H9 (cell line): ENCODE results near the gene BIN1. TPM values are rescaled to one million over a fixed set of nuclear protein-coding genes. Genes with fewer than 3 reads are reported as not detected.
A peak's percentile ranks its signal among the peaks of the same experiment; 100 is the strongest.

Experiments used
- DNase-seq: peaks from one replicate; pipeline ENCODE4 v3.0.0-alpha.2; 2017
- H2AFZ ChIP-seq: one replicate; pipeline ENCODE4 v1.6.1; 2013; ENCODE audit warnings: mild to moderate bottlenecking, low read length, control low read depth, moderate library complexity
- H2AK5ac ChIP-seq: 2 replicates; pipeline ENCODE4 v1.6.1; 2013; ENCODE audit warnings: low read length, control low read depth, mixed read lengths; ENCODE audit not compliant: insufficient read length
- H2BK120ac ChIP-seq: one replicate; pipeline ENCODE4 v1.6.1; 2013; ENCODE audit warnings: low read depth, mild to moderate bottlenecking, low read length, control low read depth, inconsistent platforms; ENCODE audit not compliant: poor library complexity, severe bottlenecking
- H2BK12ac ChIP-seq: 2 replicates; pipeline ENCODE4 v1.6.1; 2013; ENCODE audit warnings: low read length, control low read depth, mixed read lengths, low read depth; ENCODE audit not compliant: insufficient read length
- H2BK15ac ChIP-seq: 2 replicates; pipeline ENCODE4 v1.6.1; 2013; ENCODE audit warnings: low read depth, low read length, control low read depth
- H2BK20ac ChIP-seq: one replicate; pipeline ENCODE4 v1.6.1; 2013; ENCODE audit warnings: low read depth, mild to moderate bottlenecking, low read length, control low read depth, inconsistent platforms; ENCODE audit not compliant: poor library complexity, severe bottlenecking
- H2BK5ac ChIP-seq: 2 replicates; pipeline ENCODE4 v1.6.1; 2013; ENCODE audit warnings: low read length, control low read depth, mixed read lengths; ENCODE audit not compliant: insufficient read length
- H3K14ac ChIP-seq: 2 replicates; pipeline ENCODE4 v1.6.1; 2013; ENCODE audit warnings: low read length, control low read depth; ENCODE audit not compliant: insufficient read depth
- H3K18ac ChIP-seq: 2 replicates; pipeline ENCODE4 v1.6.1; 2013; ENCODE audit warnings: low read depth, mild to moderate bottlenecking, mixed read lengths, low read length, control low read depth; ENCODE audit not compliant: insufficient read length
- H3K23ac ChIP-seq: 2 replicates; pipeline ENCODE4 v1.6.1; 2013; ENCODE audit warnings: low read length, control low read depth, mixed read lengths, low read depth; ENCODE audit not compliant: insufficient read length
- H3K23me2 ChIP-seq: 2 replicates; pipeline ENCODE4 v1.6.1; 2013; ENCODE audit warnings: low read depth, mild to moderate bottlenecking, mixed read lengths, low read length, control low read depth; ENCODE audit not compliant: insufficient read length, poor library complexity, severe bottlenecking
- H3K27ac ChIP-seq: 2 replicates; pipeline ENCODE4 v1.5.1; 2013; ENCODE audit warnings: low read length, control low read depth, mixed read lengths, low read depth; ENCODE audit not compliant: insufficient read length
- H3K27me3 ChIP-seq: 2 replicates; pipeline ENCODE4 v1.6.1; 2013; ENCODE audit warnings: low read length, control low read depth, inconsistent platforms; ENCODE audit not compliant: insufficient read depth
- H3K4ac ChIP-seq: 2 replicates; pipeline ENCODE4 v1.6.1; 2013; ENCODE audit warnings: low read depth, mild to moderate bottlenecking, control low read depth, inconsistent platforms, low read length, moderate library complexity
- H3K4me1 ChIP-seq: 2 replicates; pipeline ENCODE4 v1.6.1; 2013; ENCODE audit warnings: low read length, control low read depth, inconsistent platforms; ENCODE audit not compliant: insufficient read depth
- H3K4me2 ChIP-seq: 2 replicates; pipeline ENCODE4 v1.6.1; 2013; ENCODE audit warnings: low read length, control low read depth, mixed read lengths; ENCODE audit not compliant: insufficient read length, insufficient read depth
- H3K56ac ChIP-seq: 2 replicates; pipeline ENCODE4 v1.6.1; 2013; ENCODE audit warnings: low read depth, mild to moderate bottlenecking, mixed read lengths, low read length, control low read depth; ENCODE audit not compliant: insufficient read length
- H3K79me1 ChIP-seq: 2 replicates; pipeline ENCODE4 v1.6.1; 2013; ENCODE audit warnings: low read depth, mild to moderate bottlenecking, moderate library complexity, low read length, control low read depth, inconsistent platforms; ENCODE audit not compliant: insufficient read depth, poor library complexity, severe bottlenecking
- H3K79me2 ChIP-seq: 2 replicates; pipeline ENCODE4 v1.6.1; 2013; ENCODE audit warnings: low read length, control low read depth, inconsistent platforms; ENCODE audit not compliant: insufficient read depth
- H3K9ac ChIP-seq: 2 replicates; pipeline ENCODE4 v1.6.1; 2013; ENCODE audit warnings: low read length, control low read depth, mixed read lengths; ENCODE audit not compliant: insufficient read length; ENCODE audit errors: extremely low read depth
- H3K9me3 ChIP-seq: one replicate; pipeline ENCODE4 v1.6.1; 2013; ENCODE audit warnings: low read depth, low read length, inconsistent platforms; ENCODE audit not compliant: control insufficient read depth
- H3T11ph ChIP-seq: one replicate; pipeline ENCODE4 v1.6.1; 2013; ENCODE audit warnings: mild to moderate bottlenecking, low read length, control low read depth, inconsistent platforms
- H4K20me1 ChIP-seq: one replicate; pipeline ENCODE4 v1.6.1; 2013; ENCODE audit not compliant: control insufficient read depth, insufficient read length, insufficient read depth
- H4K5ac ChIP-seq: 2 replicates; pipeline ENCODE4 v1.6.1; 2013; ENCODE audit warnings: low read depth, mild to moderate bottlenecking, mixed read lengths, low read length, control low read depth; ENCODE audit not compliant: insufficient read length
- H4K8ac ChIP-seq: replicated peaks from 2 replicates; pipeline ENCODE4 v1.6.1; 2013; ENCODE audit warnings: low read length, control low read depth, mixed read lengths, low read depth; ENCODE audit not compliant: insufficient read length
- H4K91ac ChIP-seq: 2 replicates; pipeline ENCODE4 v1.6.1; 2013; ENCODE audit warnings: low read depth, mild to moderate bottlenecking, moderate library complexity, mixed read lengths, low read length, control low read depth; ENCODE audit not compliant: insufficient read length
- H3K27ac Mint-ChIP-seq, 3 experiments: 2 replicates in 2 of 3; 3 replicates in 1 of 3; pipeline ENCODE4 v1.8.0; 2020 to 2021; ENCODE audit warnings: mixed read lengths in 3 of 3, mild to moderate bottlenecking in 1 of 3, moderate library complexity in 1 of 3
- H3K27me3 Mint-ChIP-seq: 2 replicates; pipeline ENCODE4 v1.8.0; 2021; ENCODE audit warnings: low read depth, mild to moderate bottlenecking, moderate library complexity, mixed read lengths
- H3K36me3 Mint-ChIP-seq, 3 experiments: 2 replicates in 2 of 3; 3 replicates in 1 of 3; pipeline ENCODE4 v1.8.0; 2020 to 2021; ENCODE audit warnings: low read depth in 3 of 3, mixed read lengths in 3 of 3; ENCODE audit not compliant: insufficient read depth in 1 of 3
- H3K4me1 Mint-ChIP-seq, 2 experiments: 2 replicates each; pipeline ENCODE4 v1.8.0; 2020; ENCODE audit warnings: mixed read lengths in 2 of 2
- H3K4me3 Mint-ChIP-seq, 2 experiments: 2 replicates in 1 of 2; 3 replicates in 1 of 2; pipeline ENCODE4 v1.8.0; 2020 to 2021; ENCODE audit warnings: mild to moderate bottlenecking in 2 of 2, mixed read lengths in 2 of 2, moderate library complexity in 1 of 2
- H3K9me3 Mint-ChIP-seq, 2 experiments: 2 replicates in 1 of 2; 3 replicates in 1 of 2; pipeline ENCODE4 v1.8.0; 2020; ENCODE audit warnings: mild to moderate bottlenecking in 2 of 2, mixed read lengths in 2 of 2, moderate library complexity in 1 of 2
- CTCF ChIP-seq: fragments of 200-600 bp; sonication (generic); conservative IDR thresholded peaks from 3 replicates; pipeline ENCODE4 v1.8.0; 2021; ENCODE audit warnings: antibody characterized with exemption, mild to moderate bottlenecking
- WGBS: extraction: QIAGEN DNeasy Blood & Tissue Kit; methylation state at CpG from one replicate; pipeline ENCODE4 v1.1.7; 2013; ENCODE audit warnings: missing lambda C conversion rate, low lambda C conversion rate, mixed read lengths; ENCODE audit not compliant: insufficient read length; ENCODE audit errors: extremely low coverage; 5-methylcytosine and 5-hydroxymethylcytosine counted together
- total RNA-seq: library from RNA; stranded (reverse); gene quantifications from 2 replicates; pipeline ENCODE4 v1.2.1, GENCODE V29; 2021

The BIN1 gene
- total RNA-seq, 1 experiment from 2014 or later, result 32.0 TPM

DNA sequence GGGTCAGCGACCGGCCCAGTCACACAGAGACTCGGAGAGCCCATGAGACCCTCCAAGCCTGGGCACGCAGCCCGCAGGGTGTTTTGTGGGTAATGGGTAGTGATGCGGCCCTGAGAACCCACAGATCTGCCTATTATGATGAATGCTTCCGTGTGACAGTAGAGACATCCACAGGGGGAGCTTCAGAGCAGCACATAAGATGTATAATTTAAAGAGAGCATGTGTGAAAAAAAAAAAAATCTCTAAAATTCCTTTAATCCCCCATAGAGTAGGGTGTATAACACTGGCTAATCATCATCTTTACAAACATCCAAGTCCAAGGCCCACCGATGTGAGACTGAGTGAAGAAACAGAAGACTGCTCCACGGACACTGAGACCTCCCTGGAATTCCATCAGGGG is 34.6 kb downstream of the BIN1 start:
- Histone ChIP-seq H3K18ac (no peak overlapping the region), H2BK15ac (no peak overlapping the region)
- H3K9me3 Mint-ChIP-seq, result no peaks in the 10 kb centered on the region

More for the DNA sequence above, 34.6 kb downstream of the BIN1 start:
- peak overlapping the region in 2 of 3 experiments; percentile 22 to 48; a peak in 1 of 7 replicates for H3K27ac Mint-ChIP-seq
- no peak overlapping the region for H3K4me2 ChIP-seq
- H2BK5ac ChIP-seq, result no peak overlapping the region
- H3K9me3 ChIP-seq, result no peaks in the 10 kb centered on the region
- H4K91ac ChIP-seq, result no peak overlapping the region
- H4K5ac ChIP-seq, result no peak overlapping the region
- no peak overlapping the region for H3T11ph ChIP-seq
- no peak overlapping the region for H2BK12ac ChIP-seq
- H3K23ac ChIP-seq, result no peak overlapping the region
- H3K9ac ChIP-seq, result no peak overlapping the region
- H2BK120ac ChIP-seq, result no peak overlapping the region
- H3K79me1 ChIP-seq, result no peaks in the 10 kb centered on the region
- TF ChIP-seq CTCF, result no peak
- H2AK5ac ChIP-seq, result no peak overlapping the region
- no peak overlapping the region for H3K14ac ChIP-seq
- H4K8ac ChIP-seq, result no peak overlapping the region
- 0 out of 2 replicates have a peak, but pooled peaks cover 2% of the 10 kb centered on the region for H3K27me3 Mint-ChIP-seq
- H3K79me2 ChIP-seq, result no peaks in the 10 kb centered on the region
- WGBS, result no CpG with 5 or more reads among the region's 9 CpGs
- no peak overlapping the region for H2BK20ac ChIP-seq
- no peaks in the 10 kb centered on the region for H3K4me1 ChIP-seq
- H2AFZ ChIP-seq, result no peak overlapping the region
- H3K56ac ChIP-seq, result no peak overlapping the region
- no peak for DNase-seq
- H3K4ac ChIP-seq, result no peak overlapping the region
- no peaks in the 10 kb centered on the region for H3K23me2 ChIP-seq
- peaks cover 4% of the 10 kb centered on the region for H4K20me1 ChIP-seq
- H3K4me3 Mint-ChIP-seq, result no peak overlapping the region
- no peak overlapping the region for H3K27ac ChIP-seq
- H3K27me3 ChIP-seq, result no peaks in the 10 kb centered on the region; the same call in 1 of the 2 replicates
- peaks cover 0 to 9% (median 8%) of the 10 kb centered on the region in 3 experiments; a peak in 4 of 7 replicates for H3K36me3 Mint-ChIP-seq
- peaks cover 0 to 18% of the 10 kb centered on the region in 2 experiments; a peak in 3 of 4 replicates for H3K4me1 Mint-ChIP-seq
